ENCODE data around the gene ABCG4. TPM values are rescaled to one million over a fixed set of nuclear protein-coding genes. Genes with fewer than 3 reads are reported as not detected.

The ABCG4 gene
- total and polyA plus RNA-seq, 4 donors = 0.03 to 0.17 (median 0.05) TPM; not detected in 1

GRCh38 chr11:119126675-119127268, 22.1 kb upstream of the ABCG4 start:
- no peak for DNase-seq (ENCODE audit: low spot score)
- H3K27me3 ChIP-seq (ENCODE audit: control insufficient read depth in 4 of 4, insufficient read depth in 4 of 4, low read length in 3 of 4) = no peaks in the 10 kb centered on the region
- H3K27ac ChIP-seq (ENCODE audit: low read depth in 1 of 2, low read length in 2 of 2) = no peak overlapping the region
- H3K4me1 ChIP-seq (ENCODE audit: control insufficient read depth in 4 of 4, insufficient read depth in 4 of 4, low read length in 3 of 4) = peaks cover 6 to 17% (median 12%) of the 10 kb centered on the region in 4 donors
- H3K9ac ChIP-seq (ENCODE audit: low read depth in 1 of 2, low read length in 2 of 2) = peak overlapping the region in 1 of 2 donors; percentile 7
- no peak overlapping the region for H3K4me3 ChIP-seq (ENCODE audit: low read depth in 1 of 3, low read length in 3 of 3)
- peaks cover 8 to 20% (median 16%) of the 10 kb centered on the region in 4 donors for H3K36me3 ChIP-seq (ENCODE audit: control insufficient read depth in 4 of 4, insufficient read depth in 3 of 4, low read depth in 1 of 4, low read length in 3 of 4)
- TF ChIP-seq ZBTB33 (IDR thresholded peaks at IDR 0.05) (no peak), YY1 (IDR thresholded peaks at IDR 0.05) (no peak), SP1 (IDR thresholded peaks at IDR 0.05) (no peak), TAF1 (conservative IDR thresholded peaks at IDR 0.05) (no peak), ATF3 (IDR thresholded peaks at IDR 0.05) (no peak), HNF4A (conservative IDR thresholded peaks at IDR 0.05) (no peak), MAX (IDR thresholded peaks at IDR 0.05) (no peak), REST (IDR thresholded peaks at IDR 0.05) (no peak), FOXA1 (IDR thresholded peaks at IDR 0.05) (no peak)
- H3K9me3 ChIP-seq (ENCODE audit: control insufficient read depth in 4 of 4, low read length in 3 of 4) = no peaks in the 10 kb centered on the region
- 72% methylated on average over 5 of the region's 5 CpGs for WGBS

GRCh38 chr11:119130662-119131061, 18.2 kb upstream of the ABCG4 start:
- H3K4me1 ChIP-seq (ENCODE audit: control insufficient read depth in 4 of 4, insufficient read depth in 4 of 4, low read length in 3 of 4) = peaks cover 0 to 2% (median under 1%) of the 10 kb centered on the region in 4 donors
- H3K4me3 ChIP-seq (ENCODE audit: low read depth in 1 of 3, low read length in 3 of 3) = no peak overlapping the region
- no peak for DNase-seq (ENCODE audit: low spot score)
- WGBS = 70% methylated on average over 3 of the region's 3 CpGs
- no peak overlapping the region for H3K27ac ChIP-seq (ENCODE audit: low read depth in 1 of 2, low read length in 2 of 2)
- TF ChIP-seq SP1 (IDR thresholded peaks at IDR 0.05) (no peak), GABPA (IDR thresholded peaks at IDR 0.05 in 1 of 2, conservative IDR thresholded peaks at IDR 0.05 in 1 of 2) (peak; percentile 50 to 65), RXRA (IDR thresholded peaks at IDR 0.05) (peak in 1 of 2 donors; percentile 18), RAD21 (IDR thresholded peaks at IDR 0.05) (peak in 1 of 2 donors; percentile 5), YY1 (IDR thresholded peaks at IDR 0.05) (no peak), TAF1 (conservative IDR thresholded peaks at IDR 0.05) (no peak), CTCF (IDR thresholded peaks at IDR 0.05; ENCODE audit: low read depth, low read length, missing input control) (no peak), NR2F2 (IDR thresholded peaks at IDR 0.05) (peak; percentile 86), JUND (IDR thresholded peaks at IDR 0.05) (no peak)
- H3K27me3 ChIP-seq (ENCODE audit: control insufficient read depth in 4 of 4, insufficient read depth in 4 of 4, low read length in 3 of 4) = no peaks in the 10 kb centered on the region
- no peak overlapping the region for H3K9ac ChIP-seq (ENCODE audit: low read depth in 1 of 2, low read length in 2 of 2)
- peaks cover 9 to 40% (median 27%) of the 10 kb centered on the region in 4 donors for H3K36me3 ChIP-seq (ENCODE audit: control insufficient read depth in 4 of 4, insufficient read depth in 3 of 4, low read depth in 1 of 4, low read length in 3 of 4)
- H3K9me3 ChIP-seq (ENCODE audit: control insufficient read depth in 4 of 4, low read length in 3 of 4) = no peaks in the 10 kb centered on the region
